IMR-90 (cell line): Measurements from ENCODE around the gene ABCA4. TPM values are rescaled to one million over a fixed set of nuclear protein-coding genes. Genes with fewer than 3 reads are reported as not detected.

Experiments
- ATAC-seq: fragments of 200-7000 bp; cut with Tn5 transposase; 2 replicates; pipeline ENCODE4 v1.9.1; 2020; ENCODE audit warnings: low read depth, mild to moderate bottlenecking, moderate library complexity
- BruUV-seq: library from RNA; stranded (reverse); fragments of 400-500 nt; replicated peaks from 2 replicates; lab custom pipeline; 2021; lab: Mats Ljungman, UMichigan
- CTCF ChIA-PET: fragments of 300-600 bp; formaldehyde crosslinking; extraction: SDS; loops from one replicate; lab custom pipeline; 2021; ENCODE audit warnings: antibody characterized with exemption; lab: Yijun Ruan, JAX
- POLR2A ChIA-PET: fragments of 300-600 bp; sonication (Branson Sonifier 250); formaldehyde crosslinking; loops from one replicate; lab custom pipeline; 2022; ENCODE audit warnings: antibody characterized with exemption; ENCODE audit not compliant: unreplicated experiment; lab: Charles Lee
- DNase-seq: peaks from one replicate; pipeline ENCODE4 v3.0.0; 2013
- H2AFZ ChIP-seq: replicated peaks from 2 replicates; pipeline ENCODE3; 2013; ENCODE audit warnings: low read length, mild to moderate bottlenecking; ENCODE audit not compliant: poor library complexity
- H2AK5ac ChIP-seq: 2 replicates; pipeline ENCODE4 v1.6.1; 2013; ENCODE audit warnings: low read depth, low read length, inconsistent platforms
- H2AK9ac ChIP-seq: replicated peaks from 2 replicates; pipeline ENCODE3; 2013; ENCODE audit warnings: mild to moderate bottlenecking, low read depth, low read length, moderate library complexity; ENCODE audit not compliant: poor library complexity
- H2BK120ac ChIP-seq: 2 replicates; pipeline ENCODE4 v1.6.1; 2013; ENCODE audit warnings: low read depth, low read length, inconsistent platforms
- H2BK15ac ChIP-seq: 3 replicates; pipeline ENCODE4 v1.6.1; 2013; ENCODE audit warnings: low read depth, low read length, inconsistent platforms
- H2BK20ac ChIP-seq: 2 replicates; pipeline ENCODE4 v1.6.1; 2013; ENCODE audit warnings: low read depth, mild to moderate bottlenecking, inconsistent platforms, low read length, moderate library complexity
- H2BK5ac ChIP-seq: 2 replicates; pipeline ENCODE4 v1.6.1; 2013; ENCODE audit warnings: mild to moderate bottlenecking, low read depth, low read length, inconsistent platforms; ENCODE audit not compliant: poor library complexity, severe bottlenecking
- H3K14ac ChIP-seq: replicated peaks from 2 replicates; pipeline ENCODE4 v1.6.1; 2013; ENCODE audit warnings: low read depth, low read length, inconsistent platforms
- H3K18ac ChIP-seq: 2 replicates; pipeline ENCODE4 v1.6.1; 2013; ENCODE audit warnings: low read depth, low read length, control low read depth
- H3K23ac ChIP-seq: 2 replicates; pipeline ENCODE4 v1.6.1; 2013; ENCODE audit warnings: low read depth, low read length, inconsistent platforms
- H3K27ac ChIP-seq: 2 replicates; pipeline ENCODE4 v1.5.1; 2013; ENCODE audit warnings: mild to moderate bottlenecking, control low read depth, low read length; ENCODE audit not compliant: insufficient read depth
- H3K27me3 ChIP-seq: 2 replicates; pipeline ENCODE4 v1.6.1; 2013; ENCODE audit warnings: low read length; ENCODE audit not compliant: control insufficient read depth, insufficient read depth
- H3K36me3 ChIP-seq: 2 replicates; pipeline ENCODE4 v1.6.1; 2013; ENCODE audit warnings: low read length, mixed read lengths; ENCODE audit not compliant: control insufficient read depth, insufficient read depth
- H3K4ac ChIP-seq: 2 replicates; pipeline ENCODE4 v1.6.1; 2013; ENCODE audit warnings: low read depth, low read length, inconsistent platforms
- H3K4me1 ChIP-seq: 2 replicates; pipeline ENCODE4 v1.6.1; 2013; ENCODE audit warnings: low read length, mixed read lengths; ENCODE audit not compliant: control insufficient read depth, insufficient read depth
- H3K4me2 ChIP-seq: 2 replicates; pipeline ENCODE4 v1.6.1; 2013; ENCODE audit warnings: low read depth, mild to moderate bottlenecking, control low read depth, low read length, moderate library complexity
- H3K4me3 ChIP-seq: 2 replicates; pipeline ENCODE4 v1.5.1; 2013; ENCODE audit warnings: low read depth, mild to moderate bottlenecking, control low read depth, low read length, moderate library complexity; ENCODE audit not compliant: insufficient read depth
- H3K56ac ChIP-seq: 2 replicates; pipeline ENCODE4 v1.6.1; 2013; ENCODE audit warnings: low read length, inconsistent platforms; ENCODE audit not compliant: insufficient read depth; ENCODE audit errors: extremely low read depth
- H3K79me1 ChIP-seq, 2 experiments: 2 replicates each; pipeline ENCODE4 v1.6.1; 2013; ENCODE audit warnings: low read length in 2 of 2, inconsistent platforms in 1 of 2, low read depth in 1 of 2
- H3K9ac ChIP-seq: 2 replicates; pipeline ENCODE4 v1.6.1; 2013; ENCODE audit warnings: low read depth, low read length, control low read depth
- H3K9me1 ChIP-seq: 2 replicates; pipeline ENCODE4 v1.6.1; 2013; ENCODE audit warnings: low read length, inconsistent platforms; ENCODE audit not compliant: insufficient read depth
- H3K9me3 ChIP-seq: 2 replicates; pipeline ENCODE4 v1.6.1; 2013; ENCODE audit warnings: low read length; ENCODE audit not compliant: control insufficient read depth, insufficient read depth
- H4K20me1 ChIP-seq: 2 replicates; pipeline ENCODE4 v1.6.1; 2013; ENCODE audit warnings: low read length, inconsistent platforms; ENCODE audit not compliant: insufficient read depth
- H4K5ac ChIP-seq: 2 replicates; pipeline ENCODE4 v1.6.1; 2013; ENCODE audit warnings: mild to moderate bottlenecking, low read depth, low read length, control low read depth
- H4K8ac ChIP-seq, 2 experiments: 2 replicates each; pipeline ENCODE4 v1.6.1; 2013; ENCODE audit warnings: low read depth in 2 of 2, low read length in 2 of 2, control low read depth in 1 of 2, inconsistent platforms in 1 of 2
- H4K91ac ChIP-seq: 2 replicates; pipeline ENCODE4 v1.6.1; 2013; ENCODE audit warnings: low read depth, low read length, inconsistent platforms; ENCODE audit not compliant: insufficient read depth
- BHLHE40 ChIP-seq: fragments of 150-350 bp; IDR thresholded peaks from 2 replicates; pipeline ENCODE4 v1.6.1; 2016; ENCODE audit warnings: mild to moderate bottlenecking, low read depth, low read length
- CEBPB ChIP-seq: IDR thresholded peaks from 2 replicates; pipeline ENCODE4 v1.6.1; 2012; ENCODE audit warnings: low read depth, low read length, improper control_type of control experiment
- FOS ChIP-seq: fragments of 150-350 bp; IDR thresholded peaks from 2 replicates; pipeline ENCODE4 v1.6.1; 2016; ENCODE audit warnings: low read depth, low read length
- MAFK ChIP-seq: IDR thresholded peaks from 2 replicates; pipeline ENCODE4 v1.6.1; 2012; ENCODE audit warnings: low read depth, low read length, improper control_type of control experiment
- MAZ ChIP-seq: IDR thresholded peaks from 2 replicates; pipeline ENCODE4 v1.6.1; 2012; ENCODE audit warnings: low read depth, mild to moderate bottlenecking, low read length, improper control_type of control experiment, moderate library complexity, borderline replicate concordance
- MXI1 ChIP-seq: IDR thresholded peaks from 2 replicates; pipeline ENCODE4 v1.6.1; 2012; ENCODE audit warnings: low read depth, mild to moderate bottlenecking, low read length, moderate library complexity, borderline replicate concordance
- NFE2L2 ChIP-seq: fragments of 150-350 bp; IDR thresholded peaks from 2 replicates; pipeline ENCODE4 v1.6.1; 2016; ENCODE audit warnings: low read depth, mild to moderate bottlenecking, low read length
- POLR2A ChIP-seq: IDR thresholded peaks from 2 replicates; pipeline ENCODE4 v1.6.1; 2012; ENCODE audit warnings: mild to moderate bottlenecking, low read depth, low read length
- RAD21 ChIP-seq: IDR thresholded peaks from 2 replicates; pipeline ENCODE4 v1.6.1; 2012; ENCODE audit warnings: low read length, improper control_type of control experiment
- RCOR1 ChIP-seq: IDR thresholded peaks from 2 replicates; pipeline ENCODE4 v1.6.1; 2012; ENCODE audit warnings: mild to moderate bottlenecking, low read length, improper control_type of control experiment; ENCODE audit not compliant: insufficient replicate concordance
- RFX5 ChIP-seq: IDR thresholded peaks from 2 replicates; pipeline ENCODE4 v1.8.0; 2012; ENCODE audit warnings: low read depth, mild to moderate bottlenecking, low read length, moderate library complexity
- SMC3 ChIP-seq: fragments of 150-350 bp; IDR thresholded peaks from 2 replicates; pipeline ENCODE4 v1.6.1; 2016; ENCODE audit warnings: low read depth, mild to moderate bottlenecking, antibody characterized with exemption, low read length, moderate library complexity
- WGBS, 2 experiments: methylation state at CpG; one replicate each; pipeline versions ENCODE4 v1.1.5 to v1.1.7; 2013; ENCODE audit warnings: missing lambda C conversion rate in 2 of 2; ENCODE audit not compliant: insufficient read length in 1 of 2; ENCODE audit errors: extremely low coverage in 2 of 2; 5-methylcytosine and 5-hydroxymethylcytosine counted together
- dilution Hi-C: fragments of 300-500 bp; cut with HindIII; formaldehyde crosslinking; loops from one replicate; pipeline ENCODE4 v1.14.3; 2018; ENCODE audit warnings: low sequenced_read_pairs; ENCODE audit not compliant: unreplicated experiment
- in situ Hi-C: fragments of 300-500 bp; cut with MboI; formaldehyde crosslinking; loops from 3 replicates; pipeline ENCODE4 v1.14.3; 2019; ENCODE audit warnings: low sequenced_read_pairs, inconsistent platforms, mixed read lengths
- intact Hi-C: fragments of 100-400 bp; cut with micrococcal nuclease; formaldehyde crosslinking; loops from 2 replicates; pipeline ENCODE4 v1.10.0; 2022
- polyA plus RNA-seq, 3 experiments: library from polyadenylated mRNA; depleted of rRNA; stranded (reverse); fragments of >200 nt; gene quantifications; 2 replicates each; pipeline ENCODE4 v1.2.3, GENCODE V29; 2012; ENCODE audit warnings: low replicate concordance in 1 of 3
- total RNA-seq: library from RNA; depleted of rRNA; stranded (reverse); fragments of >200 nt; gene quantifications from 2 replicates; pipeline ENCODE4 v1.2.3, GENCODE V29; 2012
- TF ChIP-seq, protein P1 (sequence below): fragments of 150-350 bp; IDR thresholded peaks from 2 replicates; pipeline ENCODE4 v1.6.1; 2017; ENCODE audit warnings: mild to moderate bottlenecking, antibody characterized with exemption, low read length, low read depth
- TF ChIP-seq, protein P2 (sequence below): fragments of 150-350 bp; IDR thresholded peaks from 2 replicates; pipeline ENCODE4 v1.6.1; 2016; ENCODE audit warnings: low read depth, mild to moderate bottlenecking, low read length, moderate library complexity, borderline replicate concordance

The ABCA4 gene
- total and polyA plus RNA-seq, 2 of the 4 experiments (the other 2 are of a cell fraction), result under 0.01 to 0.36 TPM

DNA sequence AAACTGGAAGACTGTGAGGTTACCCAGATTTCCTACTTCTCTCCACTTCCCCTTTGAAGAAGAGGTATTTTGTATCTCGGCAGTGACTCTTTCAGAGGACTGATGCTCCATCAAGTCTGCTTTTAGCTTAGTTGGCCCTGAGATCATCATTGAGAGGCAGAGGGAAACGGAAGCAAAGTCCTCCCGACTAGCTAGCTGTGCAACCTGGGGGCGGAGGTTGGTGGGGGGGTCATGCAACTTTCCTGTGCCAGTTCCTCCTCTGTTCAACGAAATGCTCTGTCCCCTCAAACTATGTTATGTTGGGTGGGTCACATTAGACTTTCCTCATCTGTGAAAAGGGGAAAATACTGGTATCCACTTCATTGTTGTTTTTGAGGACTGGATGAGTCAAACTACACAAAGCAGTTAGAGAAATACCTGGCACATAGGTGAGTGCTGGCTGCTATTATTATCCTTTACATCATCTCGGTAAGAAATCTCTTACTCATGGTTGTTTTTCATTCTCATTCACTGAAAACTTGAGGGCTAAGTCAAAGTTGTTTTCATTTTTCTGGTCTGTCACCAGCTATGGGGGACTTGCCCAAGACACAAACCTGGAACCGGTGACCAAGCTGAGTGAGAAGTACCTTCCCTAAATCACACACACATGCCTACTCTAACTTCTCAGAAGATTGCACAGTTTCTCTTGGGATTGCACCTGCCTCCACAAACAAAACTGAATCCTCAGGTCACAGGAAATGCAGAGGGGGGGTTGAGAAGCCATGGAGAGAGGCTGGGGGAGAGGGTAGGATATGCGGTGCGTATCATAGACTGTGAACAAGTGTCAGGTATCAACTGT lies 83.3 kb downstream of the ABCA4 start:
- CTCF ChIA-PET, result interaction anchor here (0.7 to 5.5 kb wide), 7 partner anchors 8 to 297 kb away, joined by 3 to 56 read pairs (median 14); no protein-coding TSS in a partner anchor
- peak overlapping the region; percentile 69 for H3K14ac ChIP-seq
- H2AK9ac ChIP-seq, result no peak overlapping the region
- H3K27ac ChIP-seq, result peak overlapping the region; percentile 98; the same call in 1 of the 2 replicates
- peak overlapping the region; percentile 75 for H3K4ac ChIP-seq
- peak overlapping the region; percentile 22 for H2BK5ac ChIP-seq
- H3K4me1 ChIP-seq, result peaks cover 25% of the 10 kb centered on the region
- H2BK120ac ChIP-seq, result peak overlapping the region; percentile 72
- H2BK15ac ChIP-seq, result peak overlapping the region; percentile 61; the same call in 1 of the 3 replicates
- peak overlapping the region; percentile 88 for H3K18ac ChIP-seq
- peak overlapping the region; percentile 20 to 26; a peak in 1 of 4 replicates for H4K8ac ChIP-seq
- peak overlapping the region; percentile 10; the same call in 1 of the 2 replicates for H3K23ac ChIP-seq
- peak overlapping the region; percentile 61 for H2BK20ac ChIP-seq
- POLR2A ChIA-PET, result no interaction called here
- no peaks in the 10 kb centered on the region for H4K20me1 ChIP-seq
- peak overlapping the region; percentile 58; the same call in 1 of the 2 replicates for H3K4me2 ChIP-seq
- DNase-seq, result no peak
- H3K9me3 ChIP-seq, result no peaks in the 10 kb centered on the region
- in situ Hi-C loops, result loop anchor here (25.0 kb wide), 1 partner anchor 425 kb away; no protein-coding TSS in a partner anchor
- BruUV-seq, result no TSS peak
- ATAC-seq, result no peak
- no peak overlapping the region for H2AFZ ChIP-seq
- peaks cover 5% of the 10 kb centered on the region for H3K9me1 ChIP-seq
- no peak overlapping the region for H3K56ac ChIP-seq
- H2AK5ac ChIP-seq, result peak overlapping the region; percentile 36; the same call in 1 of the 2 replicates
- no peaks in the 10 kb centered on the region for H3K36me3 ChIP-seq
- H3K27me3 ChIP-seq, result no peaks in the 10 kb centered on the region
- H4K91ac ChIP-seq, result peak overlapping the region; percentile 59; the same call in 1 of the 2 replicates
- intact Hi-C loops, result loop anchor here (2.0 kb wide), 1 partner anchor 289 kb away; no protein-coding TSS in a partner anchor
- dilution Hi-C loops, result no loop called here
- H3K79me1 ChIP-seq, result no peaks in the 10 kb centered on the region
- WGBS, 2 experiments, result no CpG with 5 or more reads among the region's 9 CpGs
- no peak overlapping the region for H3K4me3 ChIP-seq
- H3K9ac ChIP-seq, result peak overlapping the region; percentile 16; the same call in 1 of the 2 replicates
- peak overlapping the region; percentile 52 for H4K5ac ChIP-seq
- TF ChIP-seq MAFK (no peak), BHLHE40 (no peak), MAZ (no peak), NFE2L2 (no peak), FOS (no peak), MXI1 (no peak), RFX5 (no peak), SMC3 (no peak), CEBPB (no peak), RCOR1 (no peak), POLR2A (no peak), RAD21 (no peak)
- TF ChIP-seq, protein P1, sequence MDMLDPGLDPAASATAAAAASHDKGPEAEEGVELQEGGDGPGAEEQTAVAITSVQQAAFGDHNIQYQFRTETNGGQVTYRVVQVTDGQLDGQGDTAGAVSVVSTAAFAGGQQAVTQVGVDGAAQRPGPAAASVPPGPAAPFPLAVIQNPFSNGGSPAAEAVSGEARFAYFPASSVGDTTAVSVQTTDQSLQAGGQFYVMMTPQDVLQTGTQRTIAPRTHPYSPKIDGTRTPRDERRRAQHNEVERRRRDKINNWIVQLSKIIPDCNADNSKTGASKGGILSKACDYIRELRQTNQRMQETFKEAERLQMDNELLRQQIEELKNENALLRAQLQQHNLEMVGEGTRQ, result no peak
- TF ChIP-seq, protein P2, sequence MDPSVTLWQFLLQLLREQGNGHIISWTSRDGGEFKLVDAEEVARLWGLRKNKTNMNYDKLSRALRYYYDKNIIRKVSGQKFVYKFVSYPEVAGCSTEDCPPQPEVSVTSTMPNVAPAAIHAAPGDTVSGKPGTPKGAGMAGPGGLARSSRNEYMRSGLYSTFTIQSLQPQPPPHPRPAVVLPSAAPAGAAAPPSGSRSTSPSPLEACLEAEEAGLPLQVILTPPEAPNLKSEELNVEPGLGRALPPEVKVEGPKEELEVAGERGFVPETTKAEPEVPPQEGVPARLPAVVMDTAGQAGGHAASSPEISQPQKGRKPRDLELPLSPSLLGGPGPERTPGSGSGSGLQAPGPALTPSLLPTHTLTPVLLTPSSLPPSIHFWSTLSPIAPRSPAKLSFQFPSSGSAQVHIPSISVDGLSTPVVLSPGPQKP, result no peak
